HCT116 (cell line): ENCODE results near the gene CHAF1B. TPM values are rescaled to one million over a fixed set of nuclear protein-coding genes. Genes with fewer than 3 reads are reported as not detected.

ENCODE experiments used
- ATAC-seq: fragments of 200-7000 bp; cut with Tn5 transposase; 2 replicates; pipeline ENCODE4 v1.9.1; 2020; ENCODE audit warnings: mild to moderate bottlenecking, moderate library complexity
- BruUV-seq: library from RNA; stranded (reverse); fragments of 400-500 nt; replicated peaks from 2 replicates; lab custom pipeline; 2021; lab: Mats Ljungman, UMichigan
- CTCF ChIA-PET: fragments of 300-600 bp; sonication (Branson Sonifier 250); formaldehyde crosslinking; loops from one replicate; lab custom pipeline; 2021; ENCODE audit warnings: antibody characterized with exemption; lab: Charles Lee
- POLR2A ChIA-PET: fragments of 300-600, 350-600 bp; sonication (Branson Sonifier 250); formaldehyde crosslinking; loops from one replicate; lab custom pipeline; 2021; ENCODE audit warnings: antibody characterized with exemption; lab: Charles Lee
- RAD21 ChIA-PET, 2 experiments: fragments of 300-600 bp; sonication (Branson Sonifier 250); formaldehyde crosslinking; loops; one replicate each; lab custom pipeline; 2023; ENCODE audit warnings: low total read pairs in 2 of 2; ENCODE audit not compliant: uncharacterized antibody in 2 of 2, unreplicated experiment in 2 of 2, low non-redundant PET in 1 of 2; lab: Charles Lee
- DNase-seq: peaks from one replicate; pipeline ENCODE4 v3.0.0-alpha.2; 2010; ENCODE audit warnings: low read depth, low spot score
- H2AFZ ChIP-seq: fragments of 200-600 bp; shearing (Covaris generic), sonication (generic); 2 replicates; pipeline ENCODE4 v1.6.1; 2017; ENCODE audit warnings: low read depth, mixed run types, mixed read lengths, antibody characterized with exemption, low read length; ENCODE audit not compliant: poor library complexity, severe bottlenecking
- H3K27ac ChIP-seq: 2 replicates; pipeline ENCODE4 v1.5.1; 2012; ENCODE audit warnings: low read depth, low read length
- H3K27me3 ChIP-seq: fragments of 200-600 bp; sonication (generic); 2 replicates; pipeline ENCODE4 v1.6.1; 2016; ENCODE audit warnings: mixed run types, low read length, mixed read lengths; ENCODE audit not compliant: insufficient read depth
- H3K36me3 ChIP-seq, 2 experiments: fragments of 200-500 bp in 1 of 2; fragments of 200-600 bp in 1 of 2; sonication (Bioruptor generic) in 1 of 2; sonication (generic) in 1 of 2; 2 replicates each; pipeline versions ENCODE4 v1.5.1 to v1.6.1; 2014 to 2016; ENCODE audit warnings: low read length in 2 of 2, inconsistent platforms in 1 of 2, mixed read lengths in 1 of 2, mixed run types in 1 of 2; ENCODE audit not compliant: insufficient read depth in 2 of 2, control insufficient read depth in 1 of 2
- H3K4me1 ChIP-seq, 2 experiments: fragments of 200-600 bp in 1 of 2; sonication (generic) in 1 of 2; 2 replicates each; pipeline versions ENCODE4 v1.5.1 to v1.6.1; 2012 to 2017; ENCODE audit warnings: low read length in 2 of 2, inconsistent platforms in 1 of 2, mild to moderate bottlenecking in 1 of 2, mixed read lengths in 1 of 2, mixed run types in 1 of 2, moderate library complexity in 1 of 2; ENCODE audit not compliant: insufficient read depth in 2 of 2, control insufficient read depth in 1 of 2
- H3K4me2 ChIP-seq: fragments of 200-600 bp; sonication (generic); 2 replicates; pipeline ENCODE4 v1.6.1; 2017; ENCODE audit warnings: mixed run types, low read length, mixed read lengths
- H3K4me3 ChIP-seq, 2 experiments: fragments of 200-600 bp in 1 of 2; sonication (generic) in 1 of 2; replicated peaks in 1 of 2; 2 replicates each; pipeline ENCODE4 v1.5.1; 2011 to 2016; ENCODE audit warnings: low read length in 2 of 2, control low read depth in 1 of 2, low read depth in 1 of 2, mild to moderate bottlenecking in 1 of 2, mixed read lengths in 1 of 2, mixed run types in 1 of 2
- H3K79me2 ChIP-seq: fragments of 200-600 bp; sonication (generic); 2 replicates; pipeline ENCODE4 v1.6.1; 2017; ENCODE audit warnings: mild to moderate bottlenecking, mixed run types, low read length, moderate library complexity, mixed read lengths; ENCODE audit not compliant: insufficient read depth
- H3K9ac ChIP-seq: fragments of 200-600 bp; sonication (generic); 2 replicates; pipeline ENCODE4 v1.6.1; 2016; ENCODE audit warnings: low read length, mixed read lengths
- H3K9me2 ChIP-seq: fragments of 200-600 bp; sonication (generic), shearing (Covaris generic); 2 replicates; pipeline ENCODE4 v1.6.1; 2017; ENCODE audit warnings: mixed run types, mild to moderate bottlenecking, moderate library complexity; ENCODE audit not compliant: insufficient read depth
- H3K9me3 ChIP-seq, 2 experiments: fragments of 200-500 bp in 1 of 2; fragments of 200-600 bp in 1 of 2; sonication (Bioruptor generic) in 1 of 2; sonication (generic) in 1 of 2; 2 replicates each; pipeline ENCODE4 v1.6.1; 2014 to 2017; ENCODE audit warnings: low read length in 2 of 2, mixed read lengths in 2 of 2, inconsistent platforms in 1 of 2, low read depth in 1 of 2, mild to moderate bottlenecking in 1 of 2, mixed run types in 1 of 2, moderate library complexity in 1 of 2; ENCODE audit not compliant: control insufficient read depth in 1 of 2, insufficient read depth in 1 of 2
- H4K20me1 ChIP-seq: fragments of 200-600 bp; sonication (generic), shearing (Covaris generic); 2 replicates; pipeline ENCODE4 v1.6.1; 2017; ENCODE audit warnings: mixed run types, mild to moderate bottlenecking, moderate library complexity; ENCODE audit not compliant: insufficient read depth
- CBX3 ChIP-seq: IDR thresholded peaks from 2 replicates; pipeline ENCODE4 v1.6.1; 2012; ENCODE audit warnings: low read depth
- EGR1 ChIP-seq: IDR thresholded peaks from 2 replicates; pipeline ENCODE4 v1.6.1; 2012; ENCODE audit warnings: low read depth
- ELF1 ChIP-seq: IDR thresholded peaks from 2 replicates; pipeline ENCODE4 v1.6.1; 2012; ENCODE audit warnings: low read depth, borderline replicate concordance
- EZH2 ChIP-seq: fragments of 200-600 bp; sonication (generic); IDR thresholded peaks from 2 replicates; pipeline ENCODE4 v1.6.1; 2017; ENCODE audit warnings: antibody characterized with exemption, mixed run types
- EZH2phosphoT487 ChIP-seq: fragments of 200-600 bp; IDR thresholded peaks from 2 replicates; pipeline ENCODE4 v1.6.1; 2018; ENCODE audit warnings: antibody characterized with exemption, borderline replicate concordance
- FOSL1 ChIP-seq: IDR thresholded peaks from 2 replicates; pipeline ENCODE4 v1.6.1; 2012; ENCODE audit warnings: low read depth
- JUND ChIP-seq: IDR thresholded peaks from 2 replicates; pipeline ENCODE4 v1.6.1; 2012
- POLR2A ChIP-seq: IDR thresholded peaks from 2 replicates; pipeline ENCODE4 v1.7.0; 2011; ENCODE audit warnings: borderline replicate concordance; ENCODE audit not compliant: insufficient read depth, insufficient read length; ENCODE audit errors: extremely low read depth
- SIN3A ChIP-seq: IDR thresholded peaks from 2 replicates; pipeline ENCODE4 v1.6.1; 2012; ENCODE audit warnings: low read depth
- SP1 ChIP-seq: IDR thresholded peaks from 2 replicates; pipeline ENCODE4 v1.6.1; 2012; ENCODE audit warnings: low read depth
- YY1 ChIP-seq: IDR thresholded peaks from 2 replicates; pipeline ENCODE4 v1.6.1; 2011; ENCODE audit warnings: low read length, low read depth, moderate library complexity, mild to moderate bottlenecking; ENCODE audit not compliant: insufficient replicate concordance; ENCODE audit errors: extremely low read depth
- ZFX ChIP-seq: fragments of 450-650 bp; IDR thresholded peaks from 2 replicates; pipeline ENCODE4 v1.6.1; 2017
- ZNF274 ChIP-seq: fragments of 200-500 bp; sonication (Bioruptor generic); IDR thresholded peaks from 2 replicates; pipeline ENCODE4 v1.6.1; 2014; ENCODE audit warnings: mild to moderate bottlenecking, low read depth, low read length, inconsistent platforms
- intact Hi-C: fragments of 100-400 bp; cut with micrococcal nuclease; formaldehyde crosslinking; loops from 2 replicates; pipeline ENCODE4 v1.10.0; 2022
- total RNA-seq: library from RNA; stranded (reverse); gene quantifications from one replicate; pipeline ENCODE4 v1.2.1, GENCODE V29; 2021; ENCODE audit not compliant: unreplicated experiment
- TF ChIP-seq, protein P1 (sequence below): IDR thresholded peaks from 2 replicates; pipeline ENCODE4 v1.6.1; 2011; ENCODE audit warnings: mild to moderate bottlenecking, low read length, moderate library complexity; ENCODE audit not compliant: insufficient replicate concordance; ENCODE audit errors: extremely low read depth
- TF ChIP-seq, protein P2 (sequence below), 3 experiments: fragments of 200-600 bp in 1 of 3; sonication (generic) in 1 of 3; IDR thresholded peaks in 2 of 3; conservative IDR thresholded peaks in 1 of 3; 2 replicates each; pipeline ENCODE4 v1.5.1; 2012 to 2017; ENCODE audit warnings: low read depth in 2 of 3, low read length in 2 of 3, antibody characterized with exemption in 1 of 3, borderline replicate concordance in 1 of 3, control low read depth in 1 of 3, mild to moderate bottlenecking in 1 of 3, mixed read lengths in 1 of 3, mixed run types in 1 of 3, moderate library complexity in 1 of 3; ENCODE audit not compliant: insufficient read depth in 1 of 3

Gene CHAF1B
- total RNA-seq, 1 experiment from 2014 or later: 26.1 TPM

DNA sequence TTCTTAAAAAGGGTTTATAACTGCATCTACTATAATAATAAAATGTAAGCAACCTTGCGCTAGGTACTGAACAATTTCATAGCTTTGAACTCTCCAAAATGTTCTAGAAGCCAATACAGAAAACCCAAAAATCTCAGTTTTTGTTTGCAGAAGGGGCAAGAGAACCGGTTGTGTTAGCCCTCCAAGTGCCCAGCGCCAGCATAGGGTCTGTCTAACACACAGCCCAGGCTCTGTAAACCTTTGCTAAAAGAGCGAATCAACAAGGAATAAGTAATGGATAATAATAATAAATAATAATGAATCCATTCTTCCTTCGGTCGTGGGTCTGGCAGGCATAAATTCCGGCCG is 333 bp upstream of the CHAF1B start:
- POLR2A ChIA-PET: no interaction called here
- H3K79me2 ChIP-seq: peaks cover 24% of the 10 kb centered on the region
- peak; percentile 42 for ATAC-seq
- no peaks in the 10 kb centered on the region for H3K9me3 ChIP-seq
- H3K36me3 ChIP-seq: peaks cover 0 to 5% of the 10 kb centered on the region in 2 experiments; a peak in 1 of 4 replicates
- TF ChIP-seq FOSL1 (no peak), EZH2 (no peak), SIN3A (no peak), ZFX (no peak), EGR1 (no peak), JUND (no peak), SP1 (no peak), CBX3 (no peak), YY1 (no peak), ZNF274 (no peak), EZH2phosphoT487 (no peak), POLR2A (no peak), ELF1 (no peak)
- TF ChIP-seq, protein P1, sequence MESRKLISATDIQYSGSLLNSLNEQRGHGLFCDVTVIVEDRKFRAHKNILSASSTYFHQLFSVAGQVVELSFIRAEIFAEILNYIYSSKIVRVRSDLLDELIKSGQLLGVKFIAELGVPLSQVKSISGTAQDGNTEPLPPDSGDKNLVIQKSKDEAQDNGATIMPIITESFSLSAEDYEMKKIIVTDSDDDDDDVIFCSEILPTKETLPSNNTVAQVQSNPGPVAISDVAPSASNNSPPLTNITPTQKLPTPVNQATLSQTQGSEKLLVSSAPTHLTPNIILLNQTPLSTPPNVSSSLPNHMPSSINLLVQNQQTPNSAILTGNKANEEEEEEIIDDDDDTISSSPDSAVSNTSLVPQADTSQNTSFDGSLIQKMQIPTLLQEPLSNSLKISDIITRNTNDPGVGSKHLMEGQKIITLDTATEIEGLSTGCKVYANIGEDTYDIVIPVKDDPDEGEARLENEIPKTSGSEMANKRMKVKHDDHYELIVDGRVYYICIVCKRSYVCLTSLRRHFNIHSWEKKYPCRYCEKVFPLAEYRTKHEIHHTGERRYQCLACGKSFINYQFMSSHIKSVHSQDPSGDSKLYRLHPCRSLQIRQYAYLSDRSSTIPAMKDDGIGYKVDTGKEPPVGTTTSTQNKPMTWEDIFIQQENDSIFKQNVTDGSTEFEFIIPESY: no peak
- TF ChIP-seq, protein P2, sequence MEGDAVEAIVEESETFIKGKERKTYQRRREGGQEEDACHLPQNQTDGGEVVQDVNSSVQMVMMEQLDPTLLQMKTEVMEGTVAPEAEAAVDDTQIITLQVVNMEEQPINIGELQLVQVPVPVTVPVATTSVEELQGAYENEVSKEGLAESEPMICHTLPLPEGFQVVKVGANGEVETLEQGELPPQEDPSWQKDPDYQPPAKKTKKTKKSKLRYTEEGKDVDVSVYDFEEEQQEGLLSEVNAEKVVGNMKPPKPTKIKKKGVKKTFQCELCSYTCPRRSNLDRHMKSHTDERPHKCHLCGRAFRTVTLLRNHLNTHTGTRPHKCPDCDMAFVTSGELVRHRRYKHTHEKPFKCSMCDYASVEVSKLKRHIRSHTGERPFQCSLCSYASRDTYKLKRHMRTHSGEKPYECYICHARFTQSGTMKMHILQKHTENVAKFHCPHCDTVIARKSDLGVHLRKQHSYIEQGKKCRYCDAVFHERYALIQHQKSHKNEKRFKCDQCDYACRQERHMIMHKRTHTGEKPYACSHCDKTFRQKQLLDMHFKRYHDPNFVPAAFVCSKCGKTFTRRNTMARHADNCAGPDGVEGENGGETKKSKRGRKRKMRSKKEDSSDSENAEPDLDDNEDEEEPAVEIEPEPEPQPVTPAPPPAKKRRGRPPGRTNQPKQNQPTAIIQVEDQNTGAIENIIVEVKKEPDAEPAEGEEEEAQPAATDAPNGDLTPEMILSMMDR (IDR thresholded peaks at IDR 0.05 in 2 of 3, conservative IDR thresholded peaks at IDR 0.05 in 1 of 3; ENCODE audit: borderline replicate concordance in 1 of 3, insufficient read depth in 1 of 3, low read depth in 2 of 3, low read length in 2 of 3): no peak
- H3K4me2 ChIP-seq: peak overlapping the region; percentile 83; the same call in 1 of the 2 replicates
- RAD21 ChIA-PET: no interaction called here
- H3K4me3 ChIP-seq: peak overlapping the region in 1 of 2 experiments; percentile 78; a peak in 1 of 4 replicates
- peak overlapping the region; percentile 65 for H2AFZ ChIP-seq
- 0 out of 2 replicates have a peak overlapping the region, but pooled peaks have one; percentile 96 for H3K9ac ChIP-seq
- BruUV-seq: no TSS peak
- H3K27me3 ChIP-seq: no peaks in the 10 kb centered on the region
- H3K9me2 ChIP-seq: no peaks in the 10 kb centered on the region
- H3K4me1 ChIP-seq: peaks cover 20 to 25% of the 10 kb centered on the region in 2 experiments
- CTCF ChIA-PET: no interaction called here
- DNase-seq: no peak
- H3K27ac ChIP-seq: no peak overlapping the region
- H4K20me1 ChIP-seq: no peaks in the 10 kb centered on the region
- intact Hi-C loops: loop anchor here (5.0 kb wide), 1 partner anchor 228 kb away; the partner anchor contains the start of gene DOP1B
